ENCODE data around the gene CCDC50. TPM values are rescaled to one million over a fixed set of nuclear protein-coding genes. Genes with fewer than 3 reads are reported as not detected.

Gene CCDC50
- total and polyA plus RNA-seq, 10 of the 15 experiments (the other 5 are each of a cell fraction or from before 2014, with no cell fraction given) = 46.7 to 150 (median 125) TPM

DNA sequence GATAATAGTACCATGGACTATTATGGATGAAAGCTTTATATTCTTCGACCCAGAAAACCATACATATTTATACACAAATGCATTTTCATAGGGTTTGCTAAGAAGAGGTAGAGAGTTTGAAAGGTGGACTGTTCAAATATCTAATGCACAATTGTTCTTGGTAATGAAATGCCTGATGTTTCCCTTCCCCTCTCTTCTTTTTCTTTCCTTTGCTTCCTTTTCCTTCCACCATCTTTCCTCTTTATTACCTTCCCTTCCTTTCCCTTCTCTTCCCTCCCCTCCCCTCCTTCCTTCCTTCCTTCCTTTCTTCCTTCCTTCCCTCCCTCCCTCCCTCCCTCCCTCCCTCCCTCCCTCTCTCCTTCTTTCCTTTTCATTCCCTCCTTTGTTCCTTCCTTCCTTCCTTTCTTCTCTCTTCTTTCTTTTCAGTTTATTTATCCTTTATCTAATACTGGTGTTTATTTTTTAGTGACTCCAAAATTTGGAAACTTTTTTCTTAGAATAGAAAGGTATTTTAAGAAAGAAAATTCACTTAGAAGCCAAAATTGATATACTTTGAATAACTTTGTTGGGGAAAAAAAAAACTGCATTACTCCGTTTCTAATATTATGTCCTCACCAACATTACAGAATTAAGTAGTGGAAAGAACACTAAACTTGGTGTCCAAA is 109.1 kb downstream of the CCDC50 start:
- no peaks in the 10 kb centered on the region for H3K79me2 ChIP-seq (ENCODE audit: control insufficient read depth, insufficient read depth, low read length)
- H3K4me3 ChIP-seq = no peak overlapping the region
- H4K20me1 ChIP-seq (ENCODE audit: control insufficient read depth, insufficient read depth) = no peaks in the 10 kb centered on the region
- H3K36me3 ChIP-seq (ENCODE audit: control insufficient read depth in 2 of 2, insufficient read depth in 2 of 2, low read length in 1 of 2) = no peaks in the 10 kb centered on the region
- CTCF ChIA-PET = no interaction called here
- no peak overlapping the region for H3K4me2 ChIP-seq (ENCODE audit: control insufficient read depth, insufficient read depth)
- no peak overlapping the region for H3K27ac ChIP-seq (ENCODE audit: control insufficient read depth, insufficient read depth)
- in situ Hi-C loops (cut with MboI) (no loop called here), intact Hi-C loops (cut with micrococcal nuclease; ENCODE audit: unreplicated experiment) (no loop called here)
- RAD21 ChIA-PET (ENCODE audit: unreplicated experiment) = no interaction called here
- ATAC-seq (no peak), FAIRE-seq (no peak), DNase-seq (ENCODE audit: low read depth, low spot score) (no peak)
- BruUV-seq (replicated peaks) = no TSS peak
- SMC1A ChIA-PET (ENCODE audit: uncharacterized antibody, unreplicated experiment) = no interaction called here
- POLR2A ChIA-PET = no interaction called here
- H3K9ac ChIP-seq (ENCODE audit: control insufficient read depth, insufficient read depth, low read length) = no peak overlapping the region
- H3K9me3 ChIP-seq (replicated peaks; ENCODE audit: control insufficient read depth, insufficient read depth, low read length) = no peaks in the 10 kb centered on the region
- TF ChIP-seq NRF1 (conservative IDR thresholded peaks at IDR 0.05; ENCODE audit: low read depth, low read length) = no peak
- no peak for TF ChIP-seq TAF1 (IDR thresholded peaks at IDR 0.05; ENCODE audit: borderline replicate concordance, low read depth, low read length)
- TF ChIP-seq POU2F2 (IDR thresholded peaks at IDR 0.05; ENCODE audit: borderline replicate concordance, low read depth, low read length) = no peak
- TF ChIP-seq EZH2 (IDR thresholded peaks at IDR 0.05; ENCODE audit: borderline replicate concordance, control insufficient read depth, low read depth, low read length) = no peak
- no peak for TF ChIP-seq NBN (IDR thresholded peaks at IDR 0.05)
- no peak for TF ChIP-seq CHD2 (IDR thresholded peaks at IDR 0.05; ENCODE audit: borderline replicate concordance, low read depth, low read length)
- TF ChIP-seq CHD1 (IDR thresholded peaks at IDR 0.05; ENCODE audit: low read depth, low read length) = no peak
- TF ChIP-seq STAT3 (IDR thresholded peaks at IDR 0.05; ENCODE audit: low read depth, low read length) = no peak
- TF ChIP-seq, protein P1, sequence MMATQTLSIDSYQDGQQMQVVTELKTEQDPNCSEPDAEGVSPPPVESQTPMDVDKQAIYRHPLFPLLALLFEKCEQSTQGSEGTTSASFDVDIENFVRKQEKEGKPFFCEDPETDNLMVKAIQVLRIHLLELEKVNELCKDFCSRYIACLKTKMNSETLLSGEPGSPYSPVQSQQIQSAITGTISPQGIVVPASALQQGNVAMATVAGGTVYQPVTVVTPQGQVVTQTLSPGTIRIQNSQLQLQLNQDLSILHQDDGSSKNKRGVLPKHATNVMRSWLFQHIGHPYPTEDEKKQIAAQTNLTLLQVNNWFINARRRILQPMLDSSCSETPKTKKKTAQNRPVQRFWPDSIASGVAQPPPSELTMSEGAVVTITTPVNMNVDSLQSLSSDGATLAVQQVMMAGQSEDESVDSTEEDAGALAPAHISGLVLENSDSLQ (IDR thresholded peaks at IDR 0.05) = no peak
- TF ChIP-seq CREB1 (IDR thresholded peaks at IDR 0.05; ENCODE audit: low read depth) = no peak
- TF ChIP-seq HDGF (IDR thresholded peaks at IDR 0.05) = no peak
- no peak for TF ChIP-seq JUNB (IDR thresholded peaks at IDR 0.05)
- H3K27me3 ChIP-seq (replicated peaks in 1 of 2; ENCODE audit: control insufficient read depth in 2 of 2, insufficient read depth in 2 of 2, low read length in 1 of 2) = no peaks in the 10 kb centered on the region; a peak in 1 of 4 replicates
- no peaks in the 10 kb centered on the region for H3K4me1 ChIP-seq (ENCODE audit: control insufficient read depth, insufficient read depth, low read length)
- WGBS (ENCODE audit: insufficient coverage, insufficient replicate concordance, low lambda C conversion rate, missing lambda C conversion rate) = 19% methylated on average over 2 of the region's 2 CpGs
- H2AFZ ChIP-seq (ENCODE audit: control insufficient read depth, low read depth, low read length) = no peak overlapping the region

Data from GM12878 (cell line).